HepG2 (cell line): ENCODE measurements around the gene SCAMP3. TPM values are rescaled to one million over a fixed set of nuclear protein-coding genes. Genes with fewer than 3 reads are reported as not detected.

ENCODE experiments used
- AGO2 ChIP-seq: fragments of 200-400 bp; formaldehyde crosslinking; optimal IDR thresholded peaks from 2 replicates; pipeline ENCODE3; 2017; ENCODE audit warnings: mild to moderate bottlenecking, low read depth, low read length, moderate library complexity
- ATAD3A ChIP-seq: sonication (generic); formaldehyde crosslinking; IDR thresholded peaks from 2 replicates; pipeline ENCODE4 v1.4.0; 2020; ENCODE audit warnings: missing genetic modification reagents
- BORCS8-MEF2B ChIP-seq: sonication (generic); formaldehyde crosslinking; IDR thresholded peaks from 2 replicates; pipeline ENCODE4 v1.8.0; 2022; ENCODE audit warnings: mild to moderate bottlenecking, missing genetic modification reagents
- HIVEP1 ChIP-seq: sonication (generic); formaldehyde crosslinking; IDR thresholded peaks from 2 replicates; pipeline ENCODE4 v1.4.0; 2020; ENCODE audit warnings: mild to moderate bottlenecking, missing genetic modification reagents
- HOXA5 ChIP-seq: sonication (generic); formaldehyde crosslinking; IDR thresholded peaks from 2 replicates; pipeline ENCODE4 v1.4.0; 2020; ENCODE audit warnings: missing genetic modification reagents
- HOXA9 ChIP-seq: sonication (generic); formaldehyde crosslinking; IDR thresholded peaks from 2 replicates; pipeline ENCODE4 v1.8.1; 2022; ENCODE audit warnings: missing genetic modification reagents, mild to moderate bottlenecking, moderate library complexity, borderline replicate concordance
- JDP2 ChIP-seq: sonication (generic); formaldehyde crosslinking; IDR thresholded peaks from 2 replicates; pipeline ENCODE4 v1.8.1; 2022; ENCODE audit warnings: missing genetic modification reagents, borderline replicate concordance
- MIER3 ChIP-seq: IDR thresholded peaks from 2 replicates; pipeline ENCODE4 v1.6.1; 2016; ENCODE audit warnings: missing compliant biosample characterization, borderline replicate concordance
- MIXL1 ChIP-seq: IDR thresholded peaks from 2 replicates; pipeline ENCODE4 v1.6.1; 2016
- MTF1 ChIP-seq: sonication (generic); formaldehyde crosslinking; IDR thresholded peaks from 2 replicates; pipeline ENCODE4 v1.5.0; 2020; ENCODE audit warnings: missing genetic modification reagents
- NAIF1 ChIP-seq: sonication (generic); formaldehyde crosslinking; IDR thresholded peaks from 2 replicates; pipeline ENCODE4 v1.5.0; 2020; ENCODE audit warnings: mild to moderate bottlenecking, missing genetic modification reagents, borderline replicate concordance
- SATB2 ChIP-seq: sonication (generic); formaldehyde crosslinking; IDR thresholded peaks from 2 replicates; pipeline ENCODE4 v1.5.0; 2020; ENCODE audit warnings: missing genetic modification reagents
- ZNF383 ChIP-seq: sonication (generic); formaldehyde crosslinking; IDR thresholded peaks from 2 replicates; pipeline ENCODE4 v1.4.0; 2020; ENCODE audit warnings: missing genetic modification reagents, mild to moderate bottlenecking, borderline replicate concordance
- ZNF614 ChIP-seq: IDR thresholded peaks from 2 replicates; pipeline ENCODE4 v1.6.1; 2018; ENCODE audit warnings: missing biosample characterization, missing genetic modification reagents, inconsistent platforms, borderline replicate concordance
- ZNF672 ChIP-seq: sonication (generic); formaldehyde crosslinking; IDR thresholded peaks from 2 replicates; pipeline ENCODE4 v1.8.1; 2022; ENCODE audit warnings: missing genetic modification reagents
- ZNF674 ChIP-seq: sonication (generic); formaldehyde crosslinking; IDR thresholded peaks from 2 replicates; pipeline ENCODE4 v1.5.0; 2020; ENCODE audit warnings: low read depth, mild to moderate bottlenecking, missing genetic modification reagents
- ZNF761 ChIP-seq: sonication (generic); formaldehyde crosslinking; conservative IDR thresholded peaks from 2 replicates; pipeline ENCODE4 v1.4.0; 2020; ENCODE audit warnings: mild to moderate bottlenecking, missing genetic modification reagents
- ZNF878 ChIP-seq: sonication (generic); formaldehyde crosslinking; IDR thresholded peaks from 2 replicates; pipeline ENCODE4 v1.8.1; 2023; ENCODE audit warnings: mild to moderate bottlenecking, missing genetic modification reagents, moderate library complexity
- polyA plus RNA-seq, 8 experiments: library from polyadenylated mRNA; depleted of rRNA in 3 of 8; stranded (reverse) in 7 of 8; unstranded in 1 of 8; fragments of >200 nt; fragmentation: Illumina TruSeq in 4 of 8; extraction: Trizol in 4 of 8; gene quantifications; 2 replicates each; pipeline versions ENCODE4 v1.2.1 to v1.2.3, GENCODE V29; 2011 to 2016; ENCODE audit warnings: low read depth in 4 of 8, missing spikeins in 1 of 8, mixed read lengths in 1 of 8; ENCODE audit not compliant: insufficient read depth in 1 of 8
- total RNA-seq, 5 experiments: library from RNA; depleted of rRNA; stranded (reverse); fragments of >200 nt; fragmentation: Illumina TruSeq; extraction: Trizol; gene quantifications; 2 replicates each; pipeline ENCODE4 v1.2.3, GENCODE V29; 2016; ENCODE audit warnings: low read depth in 1 of 5
- TF ChIP-seq, protein P1 (sequence below): sonication (generic); formaldehyde crosslinking; IDR thresholded peaks from 2 replicates; pipeline ENCODE4 v1.8.0; 2022; ENCODE audit warnings: missing genetic modification reagents, low read depth, mild to moderate bottlenecking, borderline replicate concordance
- TF ChIP-seq, protein P2 (sequence below): sonication (generic); formaldehyde crosslinking; IDR thresholded peaks from 2 replicates; pipeline ENCODE4 v1.4.0; 2020; ENCODE audit warnings: missing genetic modification reagents, borderline replicate concordance
- TF ChIP-seq, protein P3 (sequence below): sonication (generic); formaldehyde crosslinking; IDR thresholded peaks from 2 replicates; pipeline ENCODE4 v1.4.0; 2020; ENCODE audit warnings: mild to moderate bottlenecking, missing genetic modification reagents
- TF ChIP-seq, protein P4 (sequence below): sonication (generic); formaldehyde crosslinking; IDR thresholded peaks from 2 replicates; pipeline ENCODE4 v1.4.0; 2020; ENCODE audit warnings: missing genetic modification reagents
- TF ChIP-seq, protein P5 (sequence below): sonication (generic); formaldehyde crosslinking; IDR thresholded peaks from 2 replicates; pipeline ENCODE4 v1.4.0; 2020; ENCODE audit warnings: low read depth, mild to moderate bottlenecking, missing genetic modification reagents

Gene SCAMP3
- total and polyA plus RNA-seq, 2 of the 13 experiments (the other 11 are each of a cell fraction or from before 2014, with no cell fraction given), result 46.8 to 83.3 TPM

DNA sequence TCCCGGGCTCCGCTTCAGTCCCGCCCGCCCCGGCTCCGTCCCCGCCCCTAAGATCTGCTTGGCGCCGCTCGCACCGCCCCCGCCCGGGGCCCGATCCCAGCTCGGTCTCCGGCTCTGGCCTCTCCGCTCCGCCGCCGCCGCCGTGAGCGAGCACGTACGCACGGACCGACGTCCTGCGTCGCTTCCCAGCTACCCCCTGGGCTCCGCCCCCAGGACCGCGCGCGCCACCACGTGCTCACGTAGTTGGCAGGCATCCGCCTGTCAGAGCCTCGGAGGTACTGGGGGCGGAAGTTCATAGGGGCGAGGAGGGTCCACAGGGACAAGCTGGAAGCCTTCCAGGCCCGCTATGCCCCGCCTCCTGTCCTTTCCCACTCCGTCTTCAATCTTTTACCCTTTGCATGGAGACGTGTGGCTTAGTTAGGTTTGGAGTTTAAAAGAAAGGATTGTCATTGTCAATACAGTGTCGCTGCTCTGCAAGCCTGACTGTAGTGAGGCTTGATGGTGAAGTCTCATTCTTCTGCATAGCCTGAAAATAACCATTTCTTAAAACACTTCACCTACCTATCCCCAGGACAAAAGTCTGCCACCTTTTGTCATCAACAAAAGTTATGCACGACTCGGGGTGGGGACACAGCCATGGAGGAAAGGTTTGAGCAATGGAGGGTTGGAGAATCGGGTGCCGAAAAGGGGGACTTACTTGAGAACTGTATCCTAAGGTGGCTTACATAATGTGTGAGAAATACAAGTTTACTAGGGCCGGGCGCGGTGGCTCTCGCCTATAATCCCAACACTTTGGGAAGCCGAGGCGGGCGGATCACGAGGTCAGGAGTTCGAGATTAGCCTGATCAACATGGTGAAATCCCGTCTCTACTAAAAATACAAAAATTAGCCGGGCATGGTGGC is 11.4 kb upstream of the SCAMP3 start, which contains the start of gene CLK2 (continued):
- TF ChIP-seq, protein P1, sequence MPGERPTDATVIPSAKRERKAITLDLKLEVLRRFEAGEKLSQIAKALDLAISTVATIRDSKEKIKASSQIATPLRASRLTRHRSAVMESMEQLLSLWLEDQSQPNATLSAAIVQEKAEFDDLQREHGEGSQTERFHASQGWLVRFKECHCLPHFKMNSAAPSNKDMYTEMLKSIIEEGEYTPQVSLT (CRISPR knock-in tag), result no peak
- TF ChIP-seq MIER3 (CRISPR knock-in tag), result peak; percentile 83; the same call in 1 of the 2 replicates
- no peak for TF ChIP-seq AGO2
- no peak for TF ChIP-seq HOXA5
- TF ChIP-seq HIVEP1, result no peak
- no peak for TF ChIP-seq NAIF1 (CRISPR knock-in tag)
- TF ChIP-seq ZNF672, result no peak
- TF ChIP-seq, protein P2, sequence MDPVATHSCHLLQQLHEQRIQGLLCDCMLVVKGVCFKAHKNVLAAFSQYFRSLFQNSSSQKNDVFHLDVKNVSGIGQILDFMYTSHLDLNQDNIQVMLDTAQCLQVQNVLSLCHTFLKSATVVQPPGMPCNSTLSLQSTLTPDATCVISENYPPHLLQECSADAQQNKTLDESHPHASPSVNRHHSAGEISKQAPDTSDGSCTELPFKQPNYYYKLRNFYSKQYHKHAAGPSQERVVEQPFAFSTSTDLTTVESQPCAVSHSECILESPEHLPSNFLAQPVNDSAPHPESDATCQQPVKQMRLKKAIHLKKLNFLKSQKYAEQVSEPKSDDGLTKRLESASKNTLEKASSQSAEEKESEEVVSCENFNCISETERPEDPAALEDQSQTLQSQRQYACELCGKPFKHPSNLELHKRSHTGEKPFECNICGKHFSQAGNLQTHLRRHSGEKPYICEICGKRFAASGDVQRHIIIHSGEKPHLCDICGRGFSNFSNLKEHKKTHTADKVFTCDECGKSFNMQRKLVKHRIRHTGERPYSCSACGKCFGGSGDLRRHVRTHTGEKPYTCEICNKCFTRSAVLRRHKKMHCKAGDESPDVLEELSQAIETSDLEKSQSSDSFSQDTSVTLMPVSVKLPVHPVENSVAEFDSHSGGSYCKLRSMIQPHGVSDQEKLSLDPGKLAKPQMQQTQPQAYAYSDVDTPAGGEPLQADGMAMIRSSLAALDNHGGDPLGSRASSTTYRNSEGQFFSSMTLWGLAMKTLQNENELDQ (CRISPR knock-in tag), result no peak
- TF ChIP-seq ZNF674 (CRISPR knock-in tag), result no peak
- TF ChIP-seq HOXA9 (CRISPR knock-in tag), result no peak
- TF ChIP-seq, protein P3, sequence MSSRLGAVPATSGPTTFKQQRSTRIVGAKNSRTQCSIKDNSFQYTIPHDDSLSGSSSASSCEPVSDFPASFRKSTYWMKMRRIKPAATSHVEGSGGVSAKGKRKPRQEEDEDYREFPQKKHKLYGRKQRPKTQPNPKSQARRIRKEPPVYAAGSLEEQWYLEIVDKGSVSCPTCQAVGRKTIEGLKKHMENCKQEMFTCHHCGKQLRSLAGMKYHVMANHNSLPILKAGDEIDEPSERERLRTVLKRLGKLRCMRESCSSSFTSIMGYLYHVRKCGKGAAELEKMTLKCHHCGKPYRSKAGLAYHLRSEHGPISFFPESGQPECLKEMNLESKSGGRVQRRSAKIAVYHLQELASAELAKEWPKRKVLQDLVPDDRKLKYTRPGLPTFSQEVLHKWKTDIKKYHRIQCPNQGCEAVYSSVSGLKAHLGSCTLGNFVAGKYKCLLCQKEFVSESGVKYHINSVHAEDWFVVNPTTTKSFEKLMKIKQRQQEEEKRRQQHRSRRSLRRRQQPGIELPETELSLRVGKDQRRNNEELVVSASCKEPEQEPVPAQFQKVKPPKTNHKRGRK (CRISPR knock-in tag), result no peak
- TF ChIP-seq SATB2, result no peak
- TF ChIP-seq ATAD3A (CRISPR knock-in tag), result no peak
- TF ChIP-seq ZNF383 (CRISPR knock-in tag), result no peak
- TF ChIP-seq BORCS8-MEF2B (CRISPR knock-in tag), result no peak
- TF ChIP-seq, protein P4, sequence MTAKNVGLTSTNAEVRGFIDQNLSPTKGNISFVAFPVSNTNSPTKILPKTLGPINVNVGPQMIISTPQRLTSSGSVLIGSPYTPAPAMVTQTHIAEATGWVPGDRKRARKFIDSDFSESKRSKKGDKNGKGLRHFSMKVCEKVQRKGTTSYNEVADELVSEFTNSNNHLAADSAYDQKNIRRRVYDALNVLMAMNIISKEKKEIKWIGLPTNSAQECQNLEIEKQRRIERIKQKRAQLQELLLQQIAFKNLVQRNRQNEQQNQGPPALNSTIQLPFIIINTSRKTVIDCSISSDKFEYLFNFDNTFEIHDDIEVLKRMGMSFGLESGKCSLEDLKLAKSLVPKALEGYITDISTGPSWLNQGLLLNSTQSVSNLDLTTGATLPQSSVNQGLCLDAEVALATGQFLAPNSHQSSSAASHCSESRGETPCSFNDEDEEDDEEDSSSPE, result peak; percentile 91
- TF ChIP-seq MTF1, result no peak
- peak; percentile 62; the same call in 1 of the 2 replicates for TF ChIP-seq ZNF614
- no peak for TF ChIP-seq JDP2 (CRISPR knock-in tag)
- TF ChIP-seq, protein P5, sequence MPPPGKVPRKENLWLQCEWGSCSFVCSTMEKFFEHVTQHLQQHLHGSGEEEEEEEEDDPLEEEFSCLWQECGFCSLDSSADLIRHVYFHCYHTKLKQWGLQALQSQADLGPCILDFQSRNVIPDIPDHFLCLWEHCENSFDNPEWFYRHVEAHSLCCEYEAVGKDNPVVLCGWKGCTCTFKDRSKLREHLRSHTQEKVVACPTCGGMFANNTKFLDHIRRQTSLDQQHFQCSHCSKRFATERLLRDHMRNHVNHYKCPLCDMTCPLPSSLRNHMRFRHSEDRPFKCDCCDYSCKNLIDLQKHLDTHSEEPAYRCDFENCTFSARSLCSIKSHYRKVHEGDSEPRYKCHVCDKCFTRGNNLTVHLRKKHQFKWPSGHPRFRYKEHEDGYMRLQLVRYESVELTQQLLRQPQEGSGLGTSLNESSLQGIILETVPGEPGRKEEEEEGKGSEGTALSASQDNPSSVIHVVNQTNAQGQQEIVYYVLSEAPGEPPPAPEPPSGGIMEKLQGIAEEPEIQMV (CRISPR knock-in tag), result peak; percentile 26; the same call in 1 of the 2 replicates
- TF ChIP-seq ZNF878 (CRISPR knock-in tag), result peak; percentile 82
- TF ChIP-seq MIXL1 (CRISPR knock-in tag), result 0 out of 2 replicates have a peak, but pooled peaks have one; percentile 43
- TF ChIP-seq ZNF761 (CRISPR knock-in tag), result no peak
